Activated gamma-delta T cell (primary cell): Measurements from ENCODE around the gene MBD5.

ENCODE experiments used
- DNase-seq: peaks from one replicate; lab custom pipeline; 2025; lab: John Stamatoyannopoulos, UW

MBD5 gene

GRCh38 chr2:148461876-148462275, 441.0 kb downstream of the MBD5 start:
- DNase-seq, result no peak

GRCh38 chr2:148475626-148476025, 454.7 kb downstream of the MBD5 start:
- DNase-seq, result no peak

GRCh38 chr2:148479398-148479797, 458.5 kb downstream of the MBD5 start:
- no peak for DNase-seq

GRCh38 chr2:148483665-148484064, 462.8 kb downstream of the MBD5 start:
- DNase-seq, result no peak

GRCh38 chr2:148484066-148484465, 463.2 kb downstream of the MBD5 start:
- no peak for DNase-seq

- no peak for DNase-seq
These were observed 465.8 kb downstream of the MBD5 start for GRCh38 chr2:148486655-148487054.

- DNase-seq, result no peak
These were observed 466.5 kb downstream of the MBD5 start for GRCh38 chr2:148487439-148487838.

GRCh38 chr2:148490840-148491439, 470.0 kb downstream of the MBD5 start:
- no peak for DNase-seq

- no peak for DNase-seq
These were observed 473.1 kb downstream of the MBD5 start for GRCh38 chr2:148493822-148494563.

GRCh38 chr2:148495586-148495985, 474.7 kb downstream of the MBD5 start:
- no peak for DNase-seq

- no peak for DNase-seq
These were observed 480.7 kb downstream of the MBD5 start for GRCh38 chr2:148501545-148501944.

GRCh38 chr2:148503516-148503915, 482.6 kb downstream of the MBD5 start:
- no peak for DNase-seq

GRCh38 chr2:148507970-148508369, 487.1 kb downstream of the MBD5 start:
- no peak for DNase-seq

GRCh38 chr2:148508878-148509287, 488.0 kb downstream of the MBD5 start:
- DNase-seq, result no peak

GRCh38 chr2:148509288-148509902, 488.5 kb downstream of the MBD5 start:
- peak; percentile 9 for DNase-seq

- DNase-seq, result no peak
These were observed 491.0 kb downstream of the MBD5 start for GRCh38 chr2:148511883-148512282.

- no peak for DNase-seq
These were observed 491.6 kb downstream of the MBD5 start for GRCh38 chr2:148512501-148512900.

GRCh38 chr2:148513427-148513826, 492.5 kb downstream of the MBD5 start:
- DNase-seq, result no peak

GRCh38 chr2:148515120-148515519, 494.2 kb downstream of the MBD5 start:
- no peak for DNase-seq

- DNase-seq, result no peak
These were observed 495.1 kb downstream of the MBD5 start for GRCh38 chr2:148515976-148516375.

GRCh38 chr2:148517296-148517695, 496.4 kb downstream of the MBD5 start:
- no peak for DNase-seq

GRCh38 chr2:148517822-148518221, 496.9 kb downstream of the MBD5 start:
- no peak for DNase-seq

GRCh38 chr2:148519013-148519412, 498.1 kb downstream of the MBD5 start:
- no peak for DNase-seq
